OCI-LY7 (cell line): ENCODE results near the gene ATP6V0A1.

ENCODE experiments used
- EZH2phosphoT487 ChIP-seq: fragments of 200-600 bp; sonication (generic); IDR thresholded peaks from 2 replicates; pipeline ENCODE4 v1.6.1; 2018; ENCODE audit warnings: low read depth, borderline replicate concordance, mild to moderate bottlenecking, mixed run types, antibody characterized with exemption, low read length, moderate library complexity, mixed read lengths
- TF ChIP-seq, protein P1 (sequence below): fragments of 200-600 bp; sonication (generic); conservative IDR thresholded peaks from 2 replicates; pipeline ENCODE4 v1.5.1; 2014; ENCODE audit warnings: mild to moderate bottlenecking, antibody characterized with exemption, low read length, moderate library complexity, mixed read lengths

DNA sequence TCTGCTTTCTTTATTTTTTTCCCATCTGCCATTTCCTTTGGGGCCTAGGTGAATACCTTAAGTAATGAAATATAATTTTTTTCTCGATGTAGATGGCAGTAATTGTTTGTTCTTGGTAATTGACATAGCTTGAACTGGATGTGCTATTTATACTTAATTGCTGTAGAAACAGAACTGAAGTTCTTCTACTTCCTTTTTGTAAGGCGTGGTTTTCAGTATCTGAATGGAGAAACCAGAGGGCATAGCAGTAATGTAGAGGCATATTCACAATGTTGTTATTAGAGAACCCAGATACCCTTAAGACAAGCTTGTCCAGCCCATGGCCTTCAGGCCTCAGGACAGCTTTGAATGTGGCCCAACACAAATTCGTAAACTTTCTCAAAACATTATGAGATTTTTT is 16.4 kb downstream of the ATP6V0A1 start:
- TF ChIP-seq EZH2phosphoT487: no peak
- TF ChIP-seq, protein P1, sequence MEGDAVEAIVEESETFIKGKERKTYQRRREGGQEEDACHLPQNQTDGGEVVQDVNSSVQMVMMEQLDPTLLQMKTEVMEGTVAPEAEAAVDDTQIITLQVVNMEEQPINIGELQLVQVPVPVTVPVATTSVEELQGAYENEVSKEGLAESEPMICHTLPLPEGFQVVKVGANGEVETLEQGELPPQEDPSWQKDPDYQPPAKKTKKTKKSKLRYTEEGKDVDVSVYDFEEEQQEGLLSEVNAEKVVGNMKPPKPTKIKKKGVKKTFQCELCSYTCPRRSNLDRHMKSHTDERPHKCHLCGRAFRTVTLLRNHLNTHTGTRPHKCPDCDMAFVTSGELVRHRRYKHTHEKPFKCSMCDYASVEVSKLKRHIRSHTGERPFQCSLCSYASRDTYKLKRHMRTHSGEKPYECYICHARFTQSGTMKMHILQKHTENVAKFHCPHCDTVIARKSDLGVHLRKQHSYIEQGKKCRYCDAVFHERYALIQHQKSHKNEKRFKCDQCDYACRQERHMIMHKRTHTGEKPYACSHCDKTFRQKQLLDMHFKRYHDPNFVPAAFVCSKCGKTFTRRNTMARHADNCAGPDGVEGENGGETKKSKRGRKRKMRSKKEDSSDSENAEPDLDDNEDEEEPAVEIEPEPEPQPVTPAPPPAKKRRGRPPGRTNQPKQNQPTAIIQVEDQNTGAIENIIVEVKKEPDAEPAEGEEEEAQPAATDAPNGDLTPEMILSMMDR: no peak
